Activated T-cell treated with anti-CD3 and anti-CD28 coated beads for 4 hours (primary cell): ENCODE measurements around the gene RTN4RL2.
A peak's percentile ranks its signal among the peaks of the same experiment; 100 is the strongest.
"Not testable (repeated sequence)": the region's sequence is repeated elsewhere in the genome, so short reads cannot be mapped to it uniquely, and the experiment has no call there.

Experiments
- DNase-seq: peaks from one replicate; pipeline ENCODE4 v3.0.0-alpha.2; 2020

The RTN4RL2 gene

GRCh38 chr11:57434640-57435546 lies 25.4 kb upstream of the RTN4RL2 start:
- DNase-seq = no peak

- no peak for DNase-seq
Observed at GRCh38 chr11:57436031-57436430, 24.3 kb upstream of the RTN4RL2 start.

- no peak for DNase-seq
Observed at GRCh38 chr11:57438345-57439285, 21.7 kb upstream of the RTN4RL2 start.

GRCh38 chr11:57439786-57440185 lies 20.5 kb upstream of the RTN4RL2 start:
- DNase-seq = no peak

GRCh38 chr11:57440744-57441414 lies 19.4 kb upstream of the RTN4RL2 start:
- no peak for DNase-seq

- no peak for DNase-seq
Observed at GRCh38 chr11:57444362-57445121, 15.8 kb upstream of the RTN4RL2 start.

GRCh38 chr11:57445122-57445394 lies 15.3 kb upstream of the RTN4RL2 start:
- DNase-seq = not testable (repeated sequence)

- DNase-seq = no peak
Observed at GRCh38 chr11:57446055-57446454, 14.3 kb upstream of the RTN4RL2 start.

GRCh38 chr11:57453543-57454177 lies 6.7 kb upstream of the RTN4RL2 start:
- no peak for DNase-seq

GRCh38 chr11:57456960-57457642 lies 3.2 kb upstream of the RTN4RL2 start:
- DNase-seq = peak; percentile 64

- DNase-seq = no peak
Observed at GRCh38 chr11:57457643-57458023, 2.7 kb upstream of the RTN4RL2 start.

- DNase-seq = peak; percentile 51
Observed at GRCh38 chr11:57458060-57458409, 2.3 kb upstream of the RTN4RL2 start.

- DNase-seq = peak; percentile 73
Observed at GRCh38 chr11:57458410-57459163, 1.7 kb upstream of the RTN4RL2 start.

- peak; percentile 19 for DNase-seq
Observed at GRCh38 chr11:57459164-57460021, 935 bp upstream of the RTN4RL2 start.

GRCh38 chr11:57460758-57461749 lies 726 bp downstream of the RTN4RL2 start:
- no peak for DNase-seq

- no peak for DNase-seq
Observed at GRCh38 chr11:57461841-57462489, 1.6 kb downstream of the RTN4RL2 start.

GRCh38 chr11:57462597-57462996 lies 2.3 kb downstream of the RTN4RL2 start:
- no peak for DNase-seq
